Keratinocyte (primary cell): ENCODE results near the gene IL15RA. TPM values are rescaled to one million over a fixed set of nuclear protein-coding genes. Genes with fewer than 3 reads are reported as not detected.
A peak's percentile ranks its signal among the peaks of the same experiment; 100 is the strongest.

Source experiments
- DNase-seq: peaks from one replicate; pipeline ENCODE4 v3.0.0-alpha.2; 2011; ENCODE audit warnings: low read depth, missing footprints, low spot score
- FAIRE-seq: peaks from 2 replicates; lab custom pipeline; 2011; peaks lifted over from hg19 to GRCh38; lab: Jason Lieb, UNC
- H2AFZ ChIP-seq: 2 replicates; pipeline ENCODE4 v1.6.0; 2012; ENCODE audit warnings: low read length, control low read depth, inconsistent platforms; ENCODE audit not compliant: control insufficient read depth
- H3K27ac ChIP-seq: 2 replicates; pipeline ENCODE4 v1.5.1; 2011; ENCODE audit warnings: low read length; ENCODE audit not compliant: control insufficient read depth, insufficient read depth
- H3K27me3 ChIP-seq: 3 replicates; pipeline ENCODE4 v1.6.0; 2011; ENCODE audit warnings: low read length; ENCODE audit not compliant: control insufficient read depth, insufficient read depth; ENCODE audit errors: extremely low read depth
- H3K36me3 ChIP-seq, 2 experiments: 2 replicates in 1 of 2; 3 replicates in 1 of 2; pipeline ENCODE4 v1.5.1; 2011; ENCODE audit warnings: low read length in 2 of 2, mild to moderate bottlenecking in 1 of 2; ENCODE audit not compliant: control insufficient read depth in 2 of 2, insufficient read depth in 2 of 2; ENCODE audit errors: extremely low read depth in 1 of 2
- H3K4me1 ChIP-seq: 3 replicates; pipeline ENCODE4 v1.5.1; 2011; ENCODE audit warnings: low read length; ENCODE audit not compliant: control insufficient read depth, insufficient read depth; ENCODE audit errors: extremely low read depth
- H3K4me2 ChIP-seq: 3 replicates; pipeline ENCODE4 v1.6.0; 2011; ENCODE audit warnings: low read depth, low read length; ENCODE audit not compliant: control insufficient read depth, insufficient read depth; ENCODE audit errors: extremely low read depth
- H3K4me3 ChIP-seq, 3 experiments: fragments of 200-600 bp in 1 of 3; sonication (generic) in 1 of 3; 2 replicates in 2 of 3; 3 replicates in 1 of 3; pipeline ENCODE4 v1.5.1; 2011 to 2016; ENCODE audit warnings: low read length in 3 of 3, mild to moderate bottlenecking in 3 of 3, control low read depth in 2 of 3, inconsistent platforms in 1 of 3, low read depth in 1 of 3, mixed read lengths in 1 of 3, mixed run types in 1 of 3, moderate library complexity in 1 of 3; ENCODE audit not compliant: control insufficient read depth in 2 of 3, insufficient read depth in 2 of 3; ENCODE audit errors: extremely low read depth in 1 of 3
- H3K79me2 ChIP-seq: 2 replicates; pipeline ENCODE4 v1.6.0; 2012; ENCODE audit warnings: low read length; ENCODE audit not compliant: control insufficient read depth, insufficient read depth
- H3K9ac ChIP-seq: 3 replicates; pipeline ENCODE4 v1.6.0; 2011; ENCODE audit warnings: low read length; ENCODE audit not compliant: control insufficient read depth, insufficient read depth; ENCODE audit errors: extremely low read depth
- H3K9me1 ChIP-seq: 3 replicates; pipeline ENCODE4 v1.6.0; 2011; ENCODE audit warnings: low read length; ENCODE audit not compliant: control insufficient read depth, insufficient read depth; ENCODE audit errors: extremely low read depth
- H3K9me3 ChIP-seq: 2 replicates; pipeline ENCODE4 v1.5.1; 2012; ENCODE audit warnings: low read depth, low read length; ENCODE audit not compliant: control insufficient read depth
- H4K20me1 ChIP-seq: 3 replicates; pipeline ENCODE4 v1.6.0; 2011; ENCODE audit warnings: low read length; ENCODE audit not compliant: control insufficient read depth, insufficient read depth; ENCODE audit errors: extremely low read depth
- CTCF ChIP-seq, 3 experiments: IDR thresholded peaks in 1 of 3; conservative IDR thresholded peaks in 1 of 3; optimal IDR thresholded peaks in 1 of 3; 2 replicates in 2 of 3; 3 replicates in 1 of 3; pipeline versions ENCODE3 to v1.5.1; 2011; ENCODE audit warnings: low read length in 3 of 3, mild to moderate bottlenecking in 3 of 3, moderate library complexity in 2 of 3, control low read depth in 1 of 3, inconsistent platforms in 1 of 3; ENCODE audit not compliant: insufficient read depth in 2 of 3; ENCODE audit errors: extremely low read depth in 1 of 3
- EZH2 ChIP-seq: IDR thresholded peaks from one replicate; pipeline ENCODE4 v1.6.1; 2012; ENCODE audit warnings: inconsistent platforms, mild to moderate bottlenecking, low read length, moderate library complexity
- dilution Hi-C: fragments of 300-500 bp; cut with MboI; formaldehyde crosslinking; loops from one replicate; pipeline ENCODE4 v1.7.0; 2020; ENCODE audit warnings: low sequenced_read_pairs; ENCODE audit not compliant: extremely low pct_ligation_motif_present
- polyA minus RNA-seq, 3 experiments: library from RNA; depleted of rRNA, polyadenylated mRNA; stranded (reverse); fragments of >200 nt; gene quantifications; 1 replicate in 1 of 3; 2 replicates in 1 of 3; 3 replicates in 1 of 3; pipeline ENCODE4 v1.2.3, GENCODE V29; 2011
- polyA plus RNA-seq, 5 experiments: library from polyadenylated mRNA; depleted of rRNA in 3 of 5; stranded (reverse) in 3 of 5; stranded (forward) in 1 of 5; unstranded in 1 of 5; fragments of >200 nt; gene quantifications; 1 replicate in 1 of 5; 2 replicates in 3 of 5; 3 replicates in 1 of 5; pipeline versions ENCODE4 v1.2.1 to v1.2.3, GENCODE V29; 2011 to 2012; ENCODE audit warnings: missing spikeins in 2 of 5, low read depth in 1 of 5, low replicate concordance in 1 of 5

The IL15RA gene
- 3.1 to 4.9 TPM (median 3.8 TPM) in 3 replicates for polyA plus RNA-seq
- polyA plus RNA-seq (2011; ENCODE audit: low read depth), result 0.49 TPM
- polyA plus RNA-seq (2011; cell fraction: cytosol; rRNA removed), result 3.5 and 5.2 TPM in 2 replicates
- 7.2 and 11.1 TPM in 2 replicates for polyA plus RNA-seq (2011; cell fraction: nucleus; rRNA removed)
- 4.1 and 5.0 TPM in 2 replicates for polyA plus RNA-seq (2012; ENCODE audit: low replicate concordance)
- polyA minus RNA-seq, result 2.3 to 8.4 TPM (median 3.1 TPM) in 3 replicates
- polyA minus RNA-seq (2011; cell fraction: cytosol; rRNA and poly(A)+ RNA removed), result 4.8 TPM
- polyA minus RNA-seq (2011; cell fraction: nucleus; rRNA and poly(A)+ RNA removed), result 2.0 and 3.1 TPM in 2 replicates

GRCh38 chr10:5977471-5978229 lies at the start of gene IL15RA:
Gene IL15RA, minus strand, starts transcription at chr10:5977543. Its CDS starts 51 bp downstream, at chr10:5977492.
- no peaks in the 10 kb centered on the region for H4K20me1 ChIP-seq
- peak within 1 kb of the TSS; percentile 54 for H3K27ac ChIP-seq

GRCh38 chr10:6025683-6026255 lies 48.4 kb upstream of the IL15RA start:
- no peaks in the 10 kb centered on the region for H3K9me3 ChIP-seq
- dilution Hi-C loops, result no loop called here
- H4K20me1 ChIP-seq, result peaks cover 2% of the 10 kb centered on the region
- no peaks in the 10 kb centered on the region for H3K36me3 ChIP-seq
- H3K79me2 ChIP-seq, result no peaks in the 10 kb centered on the region
- no peak overlapping the region for H3K9ac ChIP-seq
- H3K27me3 ChIP-seq, result peaks cover 4% of the 10 kb centered on the region
- no peak overlapping the region for H3K4me2 ChIP-seq
- no peak overlapping the region for H3K27ac ChIP-seq
- no peak overlapping the region for H2AFZ ChIP-seq
- H3K4me1 ChIP-seq, result no peaks in the 10 kb centered on the region
- DNase-seq (no peak), FAIRE-seq (no peak)
- no peak for TF ChIP-seq EZH2
- no peaks in the 10 kb centered on the region for H3K9me1 ChIP-seq
- no peak overlapping the region for H3K4me3 ChIP-seq

More at GRCh38 chr10:5977471-5978229, at the start of gene IL15RA:
- no peaks in the 10 kb centered on the region for H3K36me3 ChIP-seq
- H2AFZ ChIP-seq, result peak within 1 kb of the TSS; percentile 97
- TF ChIP-seq EZH2, result no peak
- TF ChIP-seq CTCF (optimal IDR thresholded peaks at IDR 0.05 in 1 of 3, IDR thresholded peaks at IDR 0.05 in 1 of 3, conservative IDR thresholded peaks at IDR 0.05 in 1 of 3; ENCODE audit: extremely low read depth in 1 of 3, insufficient read depth in 2 of 3, low read length in 3 of 3), result peak in 2 of 3 experiments; percentile 19 to 41
- peaks cover 4% of the 10 kb centered on the region for H3K4me1 ChIP-seq
- H3K9me3 ChIP-seq, result no peaks in the 10 kb centered on the region
- dilution Hi-C loops, result no loop called here
- peak within 1 kb of the TSS; percentile 74 for H3K9ac ChIP-seq
- peaks cover 2% of the 10 kb centered on the region for H3K79me2 ChIP-seq
- FAIRE-seq, result no peak
- peak; percentile 13 for DNase-seq
- peaks cover 20% of the 10 kb centered on the region for H3K27me3 ChIP-seq
- H3K9me1 ChIP-seq, result no peaks in the 10 kb centered on the region
- peak within 1 kb of the TSS; percentile 79 to 86 (median 81) for H3K4me3 ChIP-seq
- H3K4me2 ChIP-seq, result peak within 1 kb of the TSS; percentile 93
